ENCODE data around the gene CYSLTR2. TPM values are rescaled to one million over a fixed set of nuclear protein-coding genes. Genes with fewer than 3 reads are reported as not detected.

Gene CYSLTR2
- total and polyA plus RNA-seq, 2 of the 8 experiments (the other 6 are each of a cell fraction or from before 2014, with no cell fraction given) = not detected

- no peak for TF ChIP-seq TBP (IDR thresholded peaks at IDR 0.05; ENCODE audit: low read depth, low read length)
- no peak for TF ChIP-seq EGR1 (IDR thresholded peaks at IDR 0.05; ENCODE audit: borderline replicate concordance, low read depth, low read length)
- TF ChIP-seq, protein P1, sequence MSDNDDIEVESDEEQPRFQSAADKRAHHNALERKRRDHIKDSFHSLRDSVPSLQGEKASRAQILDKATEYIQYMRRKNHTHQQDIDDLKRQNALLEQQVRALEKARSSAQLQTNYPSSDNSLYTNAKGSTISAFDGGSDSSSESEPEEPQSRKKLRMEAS (IDR thresholded peaks at IDR 0.05) = no peak
- TF ChIP-seq RXRA (IDR thresholded peaks at IDR 0.05; ENCODE audit: insufficient read depth, low read depth, low read length) = no peak
- no peak for TF ChIP-seq TAF1 (IDR thresholded peaks at IDR 0.05; ENCODE audit: low read depth, low read length)
- no peak for TF ChIP-seq EZH2 (IDR thresholded peaks at IDR 0.05; ENCODE audit: low read depth, low read length, severe bottlenecking)
- TF ChIP-seq, protein P2, sequence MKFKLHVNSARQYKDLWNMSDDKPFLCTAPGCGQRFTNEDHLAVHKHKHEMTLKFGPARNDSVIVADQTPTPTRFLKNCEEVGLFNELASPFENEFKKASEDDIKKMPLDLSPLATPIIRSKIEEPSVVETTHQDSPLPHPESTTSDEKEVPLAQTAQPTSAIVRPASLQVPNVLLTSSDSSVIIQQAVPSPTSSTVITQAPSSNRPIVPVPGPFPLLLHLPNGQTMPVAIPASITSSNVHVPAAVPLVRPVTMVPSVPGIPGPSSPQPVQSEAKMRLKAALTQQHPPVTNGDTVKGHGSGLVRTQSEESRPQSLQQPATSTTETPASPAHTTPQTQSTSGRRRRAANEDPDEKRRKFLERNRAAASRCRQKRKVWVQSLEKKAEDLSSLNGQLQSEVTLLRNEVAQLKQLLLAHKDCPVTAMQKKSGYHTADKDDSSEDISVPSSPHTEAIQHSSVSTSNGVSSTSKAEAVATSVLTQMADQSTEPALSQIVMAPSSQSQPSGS (IDR thresholded peaks at IDR 0.05; ENCODE audit: low read length) = no peak
- TF ChIP-seq SP2 (IDR thresholded peaks at IDR 0.05; ENCODE audit: low read length) = no peak
- no peak for TF ChIP-seq GABPA (IDR thresholded peaks at IDR 0.05; ENCODE audit: borderline replicate concordance, insufficient read depth, low read length)
- TF ChIP-seq RNF2 (IDR thresholded peaks at IDR 0.05; ENCODE audit: borderline replicate concordance, low read depth, low read length, missing control alignments, poor library complexity, severe bottlenecking) = no peak
Measured at GRCh38 chr13:48750588-48751383, 97.1 kb downstream of the CYSLTR2 start (continued).
